MM.1S (cell line): ENCODE results near the gene ADAM8.

Source experiments
- DNase-seq: peaks from one replicate; pipeline ENCODE4 v3.0.0-alpha.2; 2015
- H2AFZ ChIP-seq: fragments of 300-600 bp; sonication (generic); 2 replicates; pipeline ENCODE4 v1.6.0; 2016; ENCODE audit warnings: antibody characterized with exemption, low read length
- H3F3A ChIP-seq: fragments of 300-600 bp; sonication (generic); 2 replicates; pipeline ENCODE4 v1.6.1; 2016; ENCODE audit warnings: mild to moderate bottlenecking, antibody characterized with exemption, low read length, moderate library complexity, mixed read lengths; ENCODE audit not compliant: insufficient read depth
- H3K27ac ChIP-seq: fragments of 300-600 bp; sonication (generic); 2 replicates; pipeline ENCODE4 v1.5.1; 2016; ENCODE audit warnings: mild to moderate bottlenecking, low read length
- H3K27me3 ChIP-seq: fragments of 300-600 bp; sonication (generic); replicated peaks from 2 replicates; pipeline ENCODE4 v1.6.0; 2016; ENCODE audit warnings: low read length; ENCODE audit not compliant: insufficient read depth
- H3K36me3 ChIP-seq: fragments of 300-600 bp; sonication (generic); replicated peaks from 2 replicates; pipeline ENCODE4 v1.6.1; 2016; ENCODE audit warnings: mild to moderate bottlenecking, low read length, mixed read lengths; ENCODE audit not compliant: insufficient read depth
- H3K4me1 ChIP-seq: fragments of 300-600 bp; sonication (generic); 2 replicates; pipeline ENCODE4 v1.6.1; 2016; ENCODE audit warnings: low read length, mixed read lengths
- H3K4me2 ChIP-seq: fragments of 300-600 bp; sonication (generic); 2 replicates; pipeline ENCODE4 v1.6.0; 2016; ENCODE audit warnings: low read depth, low read length
- H3K4me3 ChIP-seq: fragments of 300-600 bp; sonication (generic); 2 replicates; pipeline ENCODE4 v1.5.1; 2016; ENCODE audit warnings: low read length, mixed read lengths
- H3K79me2 ChIP-seq: fragments of 300-600 bp; sonication (generic); 2 replicates; pipeline ENCODE4 v1.6.1; 2016; ENCODE audit warnings: mixed run types, low read length, mixed read lengths
- H3K9ac ChIP-seq: fragments of 300-600 bp; sonication (generic); 2 replicates; pipeline ENCODE4 v1.6.1; 2016; ENCODE audit warnings: low read length, mixed read lengths
- H3K9me2 ChIP-seq: fragments of 300-600 bp; sonication (generic); replicated peaks from 2 replicates; pipeline ENCODE4 v1.6.1; 2016; ENCODE audit warnings: mild to moderate bottlenecking, low read length, mixed read lengths; ENCODE audit not compliant: insufficient read depth
- H3K9me3 ChIP-seq: fragments of 300-600 bp; sonication (generic); replicated peaks from 2 replicates; pipeline ENCODE4 v1.6.1; 2016; ENCODE audit warnings: mild to moderate bottlenecking, low read length, mixed read lengths; ENCODE audit not compliant: insufficient read depth
- H4K20me1 ChIP-seq: fragments of 300-600 bp; sonication (generic); 2 replicates; pipeline ENCODE4 v1.6.1; 2016; ENCODE audit warnings: mild to moderate bottlenecking, low read length, moderate library complexity, mixed read lengths; ENCODE audit not compliant: insufficient read depth
- CTCF ChIP-seq: fragments of 300-600 bp; sonication (generic); IDR thresholded peaks from 2 replicates; pipeline ENCODE4 v1.5.1; 2016; ENCODE audit warnings: antibody characterized with exemption, low read length, mixed read lengths
- EZH2 ChIP-seq: fragments of 300-600 bp; sonication (generic); optimal IDR thresholded peaks from 2 replicates; pipeline ENCODE3; 2017; ENCODE audit warnings: low read depth, mild to moderate bottlenecking, antibody characterized with exemption, low read length, mixed read lengths
- EZH2phosphoT487 ChIP-seq: fragments of 300-600 bp; sonication (generic); IDR thresholded peaks from 2 replicates; pipeline ENCODE4 v1.6.1; 2018; ENCODE audit warnings: antibody characterized with exemption, low read length

Gene ADAM8

GRCh38 chr10:133272964-133273420 lies 3.7 kb downstream of the ADAM8 start:
- Histone ChIP-seq H3K4me1 (peaks cover 12% of the 10 kb centered on the region), H3K9ac (no peak overlapping the region), H3K27ac (no peak overlapping the region), H3K27me3 (no peaks in the 10 kb centered on the region), H3K4me3 (no peak overlapping the region), H2AFZ (no peak overlapping the region), H3K79me2 (peaks cover 63% of the 10 kb centered on the region), H3K36me3 (peaks cover 3% of the 10 kb centered on the region), H4K20me1 (no peaks in the 10 kb centered on the region), H3K9me3 (no peaks in the 10 kb centered on the region), H3K4me2 (no peak overlapping the region), H3F3A (peaks cover 27% of the 10 kb centered on the region), H3K9me2 (no peaks in the 10 kb centered on the region)
- DNase-seq: peak; percentile 0
- no peak for TF ChIP-seq CTCF
- no peak for TF ChIP-seq EZH2
- no peak for TF ChIP-seq EZH2phosphoT487

- no peaks in the 10 kb centered on the region for H3K9me3 ChIP-seq
- no peak overlapping the region for H3K4me3 ChIP-seq
- H3K9me2 ChIP-seq: no peaks in the 10 kb centered on the region
- peaks cover 63% of the 10 kb centered on the region for H3K79me2 ChIP-seq
- H4K20me1 ChIP-seq: no peaks in the 10 kb centered on the region
- H2AFZ ChIP-seq: no peak overlapping the region
- peaks cover 3% of the 10 kb centered on the region for H3K36me3 ChIP-seq
- no peak overlapping the region for H3K27ac ChIP-seq
- H3F3A ChIP-seq: peaks cover 21% of the 10 kb centered on the region
- no peaks in the 10 kb centered on the region for H3K27me3 ChIP-seq
- H3K9ac ChIP-seq: no peak overlapping the region
- no peak for TF ChIP-seq CTCF
- peaks cover 6% of the 10 kb centered on the region for H3K4me1 ChIP-seq
- no peak overlapping the region for H3K4me2 ChIP-seq
- DNase-seq: peak; percentile 2
Measured at GRCh38 chr10:133272301-133272963, 4.2 kb downstream of the ADAM8 start.

GRCh38 chr10:133271521-133272300 lies 5.0 kb downstream of the ADAM8 start:
- Histone ChIP-seq H3K79me2 (peaks cover 63% of the 10 kb centered on the region), H3K9me3 (no peaks in the 10 kb centered on the region), H3K9ac (no peak overlapping the region), H3K27ac (no peak overlapping the region), H3K4me1 (no peaks in the 10 kb centered on the region), H3K27me3 (no peaks in the 10 kb centered on the region), H3K4me2 (no peak overlapping the region), H3K4me3 (no peak overlapping the region), H3F3A (peaks cover 14% of the 10 kb centered on the region; the same call in 1 of the 2 replicates), H4K20me1 (no peaks in the 10 kb centered on the region), H2AFZ (no peak overlapping the region), H3K36me3 (peaks cover 3% of the 10 kb centered on the region), H3K9me2 (no peaks in the 10 kb centered on the region)
- no peak for DNase-seq
- TF ChIP-seq CTCF: no peak
- no peak for TF ChIP-seq EZH2
- TF ChIP-seq EZH2phosphoT487: no peak
